Activated T-cell treated with anti-CD3 and anti-CD28 coated beads for 4 hours (primary cell): ENCODE results near the gene CTSZ.
"Not testable (repeated sequence)": the region's sequence is repeated elsewhere in the genome, so short reads cannot be mapped to it uniquely, and the experiment has no call there.

Experiments used
- DNase-seq: peaks from one replicate; pipeline ENCODE4 v3.0.0-alpha.2; 2020

CTSZ gene

GRCh38 chr20:59006864-59007664, at the start of gene CTSZ:
TSS of gene CTSZ (minus strand) at chr20:59007254. CDS start at chr20:59007128, 126 bp downstream.
- DNase-seq: no peak

- DNase-seq: no peak
These were observed 48.2 kb upstream of the CTSZ start for GRCh38 chr20:59055302-59055701.

- DNase-seq: no peak
These were observed 44.7 kb upstream of the CTSZ start for GRCh38 chr20:59051666-59052185.

GRCh38 chr20:59050437-59050836, 43.4 kb upstream of the CTSZ start:
- DNase-seq: no peak

- no peak for DNase-seq
These were observed 41.6 kb upstream of the CTSZ start for GRCh38 chr20:59048681-59049030.

- no peak for DNase-seq
These were observed 41.1 kb upstream of the CTSZ start for GRCh38 chr20:59047938-59048680.

GRCh38 chr20:59046862-59047261, 39.8 kb upstream of the CTSZ start:
- no peak for DNase-seq

- DNase-seq: no peak
These were observed 37.7 kb upstream of the CTSZ start for GRCh38 chr20:59044796-59045195.

GRCh38 chr20:59044295-59044694, 37.2 kb upstream of the CTSZ start:
- no peak for DNase-seq

- DNase-seq: no peak
These were observed 36.6 kb upstream of the CTSZ start for GRCh38 chr20:59043698-59044097.

- DNase-seq: peak; percentile 90
These were observed 36.0 kb upstream of the CTSZ start for GRCh38 chr20:59042796-59043631.

- no peak for DNase-seq
These were observed 35.2 kb upstream of the CTSZ start, which contains the start of gene PRELID3B for GRCh38 chr20:59042151-59042795. TSS of gene PRELID3B (minus strand) at chr20:59042786. CDS start at chr20:59042730, 56 bp downstream.

- not testable (repeated sequence) for DNase-seq
These were observed 34.4 kb upstream of the CTSZ start for GRCh38 chr20:59041487-59041886.

GRCh38 chr20:59040667-59041066, 33.6 kb upstream of the CTSZ start:
- DNase-seq: no peak

- no peak for DNase-seq
These were observed 32.2 kb upstream of the CTSZ start for GRCh38 chr20:59039233-59039632.

GRCh38 chr20:59037386-59037785, 30.3 kb upstream of the CTSZ start:
- no peak for DNase-seq

- DNase-seq: no peak
These were observed 28.3 kb upstream of the CTSZ start for GRCh38 chr20:59035381-59035780.

- DNase-seq: no peak
These were observed 26.6 kb upstream of the CTSZ start for GRCh38 chr20:59033616-59034165.

GRCh38 chr20:59033093-59033492, 26.0 kb upstream of the CTSZ start:
- DNase-seq: no peak

- no peak for DNase-seq
These were observed 25.6 kb upstream of the CTSZ start for GRCh38 chr20:59032713-59033059.

GRCh38 chr20:59032023-59032712, 25.1 kb upstream of the CTSZ start, which contains the start of gene ATP5F1E:
TSS of gene ATP5F1E (minus strand) at chr20:59032335. CDS start at chr20:59032251, 84 bp downstream.
- DNase-seq: peak; percentile 94
